Neural crest cell (in vitro differentiated cells): ENCODE measurements around the gene DEFB128. TPM values are rescaled to one million over a fixed set of nuclear protein-coding genes. Genes with fewer than 3 reads are reported as not detected.

Experiments
- DNase-seq: peaks from one replicate; pipeline ENCODE4 v3.0.0; 2021; ENCODE audit warnings: low read depth, mixed read lengths, low spot score
- H3K27ac Mint-ChIP-seq: one replicate; pipeline ENCODE4 v1.8.0; 2021; ENCODE audit warnings: mild to moderate bottlenecking, mixed read lengths; ENCODE audit not compliant: unreplicated experiment
- H3K27me3 Mint-ChIP-seq: 2 replicates; pipeline ENCODE4 v1.8.0; 2021; ENCODE audit warnings: low read depth, mild to moderate bottlenecking, mixed read lengths
- H3K36me3 Mint-ChIP-seq: 2 replicates; pipeline ENCODE4 v1.8.0; 2021; ENCODE audit warnings: low read depth, mild to moderate bottlenecking, mixed read lengths
- H3K4me1 Mint-ChIP-seq: 2 replicates; pipeline ENCODE4 v1.8.0; 2021; ENCODE audit warnings: mixed read lengths
- H3K4me3 Mint-ChIP-seq: one replicate; pipeline ENCODE4 v1.8.0; 2021; ENCODE audit warnings: mild to moderate bottlenecking, mixed read lengths
- H3K9me3 Mint-ChIP-seq: 2 replicates; pipeline ENCODE4 v1.8.0; 2021; ENCODE audit warnings: mixed read lengths
- CTCF ChIP-seq: fragments of 200-600 bp; sonication (generic); conservative IDR thresholded peaks from 2 replicates; pipeline ENCODE4 v1.5.0; 2021; ENCODE audit warnings: antibody characterized with exemption, mild to moderate bottlenecking
- long read RNA-seq: library from polyadenylated mRNA; unstranded; transcript quantifications from one replicate; pipeline ENCODE4 v2.0.0, GENCODE V29; 2020
- total RNA-seq: library from RNA; stranded (reverse); gene quantifications from 2 replicates; pipeline ENCODE4 v1.2.1, GENCODE V29; 2021

DEFB128 gene
- total RNA-seq = not detected in 2 replicates
- long read RNA-seq = 0 reads

- no peak for DNase-seq
- Mint-ChIP-seq H3K27ac (no peak within 1 kb of the TSS), H3K4me1 (no peaks in the 10 kb centered on the region), H3K4me3 (no peak within 1 kb of the TSS), H3K27me3 (peaks cover 97% of the 10 kb centered on the region), H3K9me3 (peaks cover 5% of the 10 kb centered on the region), H3K36me3 (no peaks in the 10 kb centered on the region)
- no peak for TF ChIP-seq CTCF
Measured at GRCh38 chr20:189611-190010, at the start of gene DEFB128. Gene DEFB128 (minus strand): TSS chr20:189711. CDS start chr20:189623, 88 bp downstream.

DNA sequence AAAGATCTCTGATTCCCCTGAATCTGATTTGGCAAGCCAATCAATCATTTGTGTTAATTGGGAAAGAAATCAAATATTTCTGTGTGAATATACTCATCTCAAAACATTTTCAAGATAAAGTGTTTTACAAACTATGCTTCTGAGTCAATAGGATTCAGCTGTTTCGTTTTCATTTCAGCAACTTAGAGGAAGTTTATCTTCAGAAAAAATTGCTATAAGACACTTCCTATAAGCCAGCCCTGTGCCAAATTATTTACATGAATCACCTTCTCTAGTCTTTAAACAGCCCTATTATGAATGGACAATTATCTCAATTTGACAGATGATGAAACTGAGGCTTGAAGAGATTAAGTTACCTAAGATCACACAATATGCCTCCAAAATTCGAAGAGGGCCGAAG is 48.4 kb upstream of the DEFB128 start:
- Mint-ChIP-seq H3K4me3 (no peak overlapping the region), H3K27me3 (peaks cover 52% of the 10 kb centered on the region), H3K9me3 (no peaks in the 10 kb centered on the region), H3K4me1 (no peaks in the 10 kb centered on the region), H3K27ac (no peak overlapping the region), H3K36me3 (no peaks in the 10 kb centered on the region)
- DNase-seq = no peak
- no peak for TF ChIP-seq CTCF

- Mint-ChIP-seq H3K36me3 (no peaks in the 10 kb centered on the region), H3K4me1 (no peaks in the 10 kb centered on the region), H3K4me3 (no peak overlapping the region)
Measured at GRCh38 chr20:237489-237888, 48.0 kb upstream of the DEFB128 start.

GRCh38 chr20:235891-236290 is 46.4 kb upstream of the DEFB128 start:
- Mint-ChIP-seq H3K4me3 (no peak overlapping the region), H3K9me3 (no peaks in the 10 kb centered on the region), H3K4me1 (no peaks in the 10 kb centered on the region), H3K36me3 (no peaks in the 10 kb centered on the region), H3K27ac (no peak overlapping the region), H3K27me3 (peaks cover 47% of the 10 kb centered on the region)
- no peak for TF ChIP-seq CTCF
- DNase-seq = no peak

More at GRCh38 chr20:237489-237888, 48.0 kb upstream of the DEFB128 start:
- no peak for TF ChIP-seq CTCF
- Mint-ChIP-seq H3K27me3 (peaks cover 51% of the 10 kb centered on the region), H3K27ac (no peak overlapping the region), H3K9me3 (no peaks in the 10 kb centered on the region)
- DNase-seq = no peak

DNA sequence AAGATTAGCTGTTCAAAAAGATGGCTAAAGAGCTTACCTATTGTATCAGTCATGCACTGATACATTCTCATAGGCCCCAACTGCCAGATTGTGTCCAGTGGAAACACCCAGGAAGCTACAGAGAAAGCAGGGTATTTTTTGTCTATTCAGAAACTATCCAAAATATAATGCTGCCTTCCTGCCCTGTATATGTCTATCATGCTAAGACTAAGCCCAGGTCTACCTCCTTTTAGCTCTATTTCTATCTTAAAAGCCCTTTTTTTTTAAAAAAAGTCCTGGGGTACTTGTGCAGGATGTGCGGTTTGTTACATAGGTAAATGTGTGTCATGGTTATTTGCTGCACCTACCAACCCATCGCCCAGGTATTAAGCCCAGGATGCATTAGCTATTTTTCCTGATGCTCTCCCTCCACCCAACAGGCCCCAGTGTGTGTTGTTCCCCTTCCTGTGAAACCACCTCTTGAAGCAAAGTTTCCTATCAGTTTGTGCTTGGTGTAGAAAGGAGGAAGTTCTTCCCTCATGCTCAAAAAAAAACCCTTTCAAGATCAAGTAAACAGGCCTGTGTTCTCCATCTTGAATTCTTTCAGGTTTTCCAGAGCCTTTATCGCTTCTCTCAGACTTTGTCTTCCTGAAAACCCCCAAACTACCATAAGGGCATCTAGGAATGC is 38.1 kb upstream of the DEFB128 start:
- TF ChIP-seq CTCF = no peak
- Mint-ChIP-seq H3K9me3 (peaks cover 2% of the 10 kb centered on the region), H3K36me3 (no peaks in the 10 kb centered on the region), H3K27me3 (peaks cover 88% of the 10 kb centered on the region), H3K4me1 (no peaks in the 10 kb centered on the region), H3K27ac (no peak overlapping the region), H3K4me3 (no peak overlapping the region)
- DNase-seq = no peak
